ENCODE measurements around the gene C13orf46. TPM values are rescaled to one million over a fixed set of nuclear protein-coding genes. Genes with fewer than 3 reads are reported as not detected.

Gene C13orf46
- total and polyA plus RNA-seq, 2 donors (not counting 1 experiment from before 2014, with no cell fraction given), result 1.4 to 4.8 TPM

GRCh38 chr13:113923376-113924063 is 50.4 kb downstream of the C13orf46 start:
- peaks cover 26% of the 10 kb centered on the region for H3K27me3 Mint-ChIP-seq
- H3K4me1 Mint-ChIP-seq, result no peaks in the 10 kb centered on the region
- H3K4me2 ChIP-seq (replicated peaks; ENCODE audit: low read depth, low read length, poor library complexity, severe bottlenecking), result no peak overlapping the region
- peaks cover 3% of the 10 kb centered on the region for H3K9me3 Mint-ChIP-seq (ENCODE audit: insufficient read depth)
- no peak overlapping the region for H2AFZ ChIP-seq (ENCODE audit: insufficient read depth, low read depth, low read length, poor library complexity, severe bottlenecking)
- ChIA-PET POLR2A (no interaction called here), CTCF (interaction anchor here (0.6 to 1.1 kb wide), 2 partner anchors 303 to 413 kb away, joined by 3 to 7 read pairs; no protein-coding TSS in a partner anchor)
- H3K27ac Mint-ChIP-seq, result no peak overlapping the region
- WGBS (ENCODE audit: insufficient coverage), result 80% methylated on average over 7 of the region's 8 CpGs
- DNase-seq (no peak), ATAC-seq (ENCODE audit: low read depth) (no peak)
- no peak overlapping the region for H3K9ac ChIP-seq (ENCODE audit: low read length)
- H3K4me3 Mint-ChIP-seq, result no peak overlapping the region
- TF ChIP-seq EZH2 (IDR thresholded peaks at IDR 0.05; ENCODE audit: borderline replicate concordance, insufficient read depth, low read depth, low read length, poor library complexity, severe bottlenecking) (no peak), CTCF (IDR thresholded peaks at IDR 0.05) (no peak)
- no peak overlapping the region for H3K4me3 ChIP-seq (ENCODE audit: control extremely low read depth in 1 of 5, extremely low read depth in 1 of 5, insufficient read depth in 1 of 5, low read depth in 2 of 5, low read length in 4 of 5)
- H3K36me3 ChIP-seq (replicated peaks in 1 of 2; ENCODE audit: control extremely low read depth in 1 of 2, control insufficient read depth in 1 of 2, extremely low read depth in 1 of 2, insufficient read depth in 2 of 2, low read length in 1 of 2), result no peaks in the 10 kb centered on the region
- H3K27ac ChIP-seq (ENCODE audit: low read length in 2 of 2), result no peak overlapping the region
- no peaks in the 10 kb centered on the region for H3K79me2 ChIP-seq (ENCODE audit: control insufficient read depth, insufficient read depth, low read length)
- intact Hi-C loops (cut with micrococcal nuclease), result no loop called here
- no peaks in the 10 kb centered on the region for H4K20me1 ChIP-seq (ENCODE audit: control insufficient read depth, insufficient read depth, low read length, poor library complexity, severe bottlenecking)
- H3K4me1 ChIP-seq (ENCODE audit: control insufficient read depth in 2 of 2, insufficient read depth in 2 of 2, low read length in 2 of 2), result no peaks in the 10 kb centered on the region
- no peaks in the 10 kb centered on the region for H3K27me3 ChIP-seq (replicated peaks in 1 of 4; ENCODE audit: control extremely low read depth in 1 of 4, control insufficient read depth in 3 of 4, insufficient read depth in 4 of 4, low read length in 3 of 4)
- peaks cover 0 to 19% (median 4%) of the 10 kb centered on the region in 3 donors for H3K9me3 ChIP-seq (ENCODE audit: control extremely low read depth in 1 of 3, control insufficient read depth in 2 of 3, insufficient read depth in 1 of 3, low read length in 2 of 3)

- 88% methylated on average over 9 of the region's 15 CpGs for WGBS (ENCODE audit: insufficient coverage)
- Histone ChIP-seq H3K79me2 (ENCODE audit: control insufficient read depth, insufficient read depth, low read length) (no peaks in the 10 kb centered on the region), H4K20me1 (ENCODE audit: control insufficient read depth, insufficient read depth, low read length, poor library complexity, severe bottlenecking) (no peaks in the 10 kb centered on the region), H3K9me3 (ENCODE audit: control extremely low read depth in 1 of 3, control insufficient read depth in 2 of 3, insufficient read depth in 1 of 3, low read length in 2 of 3) (peaks cover 0 to 19% (median 4%) of the 10 kb centered on the region in 3 donors), H3K36me3 (replicated peaks in 1 of 2; ENCODE audit: control extremely low read depth in 1 of 2, control insufficient read depth in 1 of 2, extremely low read depth in 1 of 2, insufficient read depth in 2 of 2, low read length in 1 of 2) (no peaks in the 10 kb centered on the region), H3K9ac (ENCODE audit: low read length) (no peak overlapping the region), H3K4me1 (ENCODE audit: control insufficient read depth in 2 of 2, insufficient read depth in 2 of 2, low read length in 2 of 2) (no peaks in the 10 kb centered on the region), H2AFZ (ENCODE audit: insufficient read depth, low read depth, low read length, poor library complexity, severe bottlenecking) (no peak overlapping the region), H3K4me3 (ENCODE audit: control extremely low read depth in 1 of 5, extremely low read depth in 1 of 5, insufficient read depth in 1 of 5, low read depth in 2 of 5, low read length in 4 of 5) (no peak overlapping the region), H3K27ac (ENCODE audit: low read length in 2 of 2) (no peak overlapping the region), H3K4me2 (replicated peaks; ENCODE audit: low read depth, low read length, poor library complexity, severe bottlenecking) (no peak overlapping the region), H3K27me3 (replicated peaks in 1 of 4; ENCODE audit: control extremely low read depth in 1 of 4, control insufficient read depth in 3 of 4, insufficient read depth in 4 of 4, low read length in 3 of 4) (no peaks in the 10 kb centered on the region)
- Mint-ChIP-seq H3K4me3 (no peak overlapping the region), H3K27ac (no peak overlapping the region), H3K9me3 (ENCODE audit: insufficient read depth) (peaks cover 3% of the 10 kb centered on the region), H3K27me3 (peaks cover 26% of the 10 kb centered on the region), H3K4me1 (no peaks in the 10 kb centered on the region)
- POLR2A ChIA-PET, result no interaction called here
- intact Hi-C loops (cut with micrococcal nuclease), result no loop called here
- DNase-seq (no peak), ATAC-seq (ENCODE audit: low read depth) (no peak)
- TF ChIP-seq EZH2 (IDR thresholded peaks at IDR 0.05; ENCODE audit: borderline replicate concordance, insufficient read depth, low read depth, low read length, poor library complexity, severe bottlenecking) (no peak), CTCF (IDR thresholded peaks at IDR 0.05) (no peak)
- CTCF ChIA-PET, result no interaction called here
Observed at GRCh38 chr13:113922412-113923118, 51.3 kb downstream of the C13orf46 start.

Data from B cell (primary cell).